Adrenal gland (tissue), 12 donors: ENCODE results near the gene HAX1. TPM values are rescaled to one million over a fixed set of nuclear protein-coding genes. Genes with fewer than 3 reads are reported as not detected.
"Not testable (repeated sequence)": the region's sequence is repeated elsewhere in the genome, so short reads cannot be mapped to it uniquely, and the experiment has no call there.

Experiments used
- DNase-seq, 7 donors: peaks; one replicate each; pipeline ENCODE4 v3.0.0-alpha.2; 2019 to 2020
- H3K27ac ChIP-seq, 5 donors: fragments of 200-600 bp; sonication (generic) in 4 of 5; 1 replicate in 3 of 5; 2 replicates in 2 of 5; pipeline versions ENCODE4 v1.5.1 to v1.8.0; 2016 to 2020; ENCODE audit warnings: mild to moderate bottlenecking in 1 of 5
- H3K27me3 ChIP-seq: fragments of 200-600 bp; 2 replicates; pipeline ENCODE4 v1.8.0; 2021
- H3K36me3 ChIP-seq, 2 donors: fragments of 200-600 bp; replicated peaks in 1 of 2; 1 replicate in 1 of 2; 2 replicates in 1 of 2; pipeline versions ENCODE4 v1.5.1 to v1.8.0; 2018 to 2022
- H3K4me1 ChIP-seq, 2 donors: fragments of 200-600 bp; replicated peaks in 1 of 2; 1 replicate in 1 of 2; 2 replicates in 1 of 2; pipeline versions ENCODE4 v1.5.1 to v1.8.0; 2018 to 2021
- H3K4me3 ChIP-seq, 4 donors: fragments of 200-600 bp; sonication (generic) in 3 of 4; one replicate each; pipeline ENCODE4 v1.5.1; 2016 to 2018
- H3K9me3 ChIP-seq, 3 donors: fragments of 200-600 bp; sonication (generic) in 1 of 3; replicated peaks in 1 of 3; 1 replicate in 2 of 3; 2 replicates in 1 of 3; pipeline versions ENCODE4 v1.5.1 to v1.8.0; 2016 to 2021
- POLR2A ChIP-seq, 2 donors: fragments of 450-650 bp; IDR thresholded peaks; one replicate each; pipeline ENCODE4 v1.6.1; 2017; ENCODE audit warnings: antibody characterized with exemption in 2 of 2, mild to moderate bottlenecking in 2 of 2, moderate library complexity in 1 of 2
- WGBS, 4 donors: extraction: QIAGEN DNeasy Blood & Tissue Kit in 2 of 4; methylation state at CpG; one replicate each; pipeline versions ENCODE4 v1.1.5 to v1.1.7; 2013 to 2017; 5-methylcytosine and 5-hydroxymethylcytosine counted together
- intact Hi-C, 2 donors: fragments of 100-400 bp; cut with DNase I; formaldehyde crosslinking; loops; one replicate each; pipeline versions ENCODE4 v1.14.1 to v1.15.0; 2022 to 2023
- polyA plus RNA-seq, 3 donors: library from polyadenylated mRNA; stranded (reverse); fragments of 200-250 nt in 2 of 3; fragments of 350-450 nt in 1 of 3; fragmentation: Illumina TruSeq in 1 of 3; extraction: RNeasy Lipid Tissue Mini Kit (QIAGEN cat#74804) in 1 of 3; gene quantifications; one replicate each; pipeline ENCODE4 v1.2.3, GENCODE V29; 2013 to 2014
- total RNA-seq, 9 donors: library from RNA; depleted of rRNA in 4 of 9; stranded (reverse); fragments of >200 nt in 4 of 9; fragments of 120-200 nt in 1 of 9; fragmentation: NEBNext Ultra II Directional in 1 of 9; extraction: Animal tissue kit (Norgen Biotek cat#: 25700) in 1 of 9; gene quantifications; one replicate each; pipeline versions ENCODE4 v1.1.0 to v1.2.4, GENCODE V29; 2013 to 2023
- TF ChIP-seq, protein P1 (sequence below), 6 experiments: fragments of 450-650 bp in 4 of 6; fragments of 200-600 bp in 2 of 6; sonication (generic) in 1 of 6; IDR thresholded peaks; 1 replicate in 5 of 6; 2 replicates in 1 of 6; pipeline versions ENCODE4 v1.5.1 to v1.8.0; 2016 to 2021; ENCODE audit warnings: antibody characterized with exemption in 6 of 6, mild to moderate bottlenecking in 2 of 6, moderate library complexity in 1 of 6
- donor health status: healthy with polysubstance abuse.
- donor health status: Bipolar disorder and iron deficiency.
- donor health status: DM: yes; HTN: yes; CAD: no.
- donor health status: DM: no; HTN: no; CAD: no.
- donor health status: DM: no; HTN: no; CAD: no.
- donor health status: DM: yes; HTN: yes; CAD: no.

The HAX1 gene
- total and polyA plus RNA-seq, 12 donors, result 80.7 to 243 (median 106) TPM

DNA sequence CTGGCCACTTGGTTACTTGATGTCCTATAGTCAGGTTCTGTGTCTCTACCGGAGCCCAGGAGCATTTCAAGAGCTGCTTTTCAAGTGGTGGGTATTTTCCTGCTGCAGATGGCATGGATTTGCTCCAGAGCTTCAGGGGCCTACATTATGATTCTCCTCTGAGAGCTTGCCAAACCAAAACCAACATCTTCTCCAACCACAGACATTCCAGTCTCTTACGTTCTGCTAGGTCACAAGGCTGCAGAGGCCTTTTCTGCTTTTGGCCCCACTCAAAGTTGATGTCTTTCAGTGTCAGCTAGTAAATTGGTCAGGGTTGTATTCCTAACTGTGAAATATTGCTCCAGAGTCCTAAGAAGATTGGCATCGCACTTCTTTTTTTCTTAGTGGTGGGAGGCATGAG is 33.7 kb downstream of the HAX1 start:
- intact Hi-C loops, result no loop called here
- 83 to 94% (median 92%) methylated on average over 3 of the region's 3 CpGs for WGBS, 4 donors
- TF ChIP-seq, protein P1, sequence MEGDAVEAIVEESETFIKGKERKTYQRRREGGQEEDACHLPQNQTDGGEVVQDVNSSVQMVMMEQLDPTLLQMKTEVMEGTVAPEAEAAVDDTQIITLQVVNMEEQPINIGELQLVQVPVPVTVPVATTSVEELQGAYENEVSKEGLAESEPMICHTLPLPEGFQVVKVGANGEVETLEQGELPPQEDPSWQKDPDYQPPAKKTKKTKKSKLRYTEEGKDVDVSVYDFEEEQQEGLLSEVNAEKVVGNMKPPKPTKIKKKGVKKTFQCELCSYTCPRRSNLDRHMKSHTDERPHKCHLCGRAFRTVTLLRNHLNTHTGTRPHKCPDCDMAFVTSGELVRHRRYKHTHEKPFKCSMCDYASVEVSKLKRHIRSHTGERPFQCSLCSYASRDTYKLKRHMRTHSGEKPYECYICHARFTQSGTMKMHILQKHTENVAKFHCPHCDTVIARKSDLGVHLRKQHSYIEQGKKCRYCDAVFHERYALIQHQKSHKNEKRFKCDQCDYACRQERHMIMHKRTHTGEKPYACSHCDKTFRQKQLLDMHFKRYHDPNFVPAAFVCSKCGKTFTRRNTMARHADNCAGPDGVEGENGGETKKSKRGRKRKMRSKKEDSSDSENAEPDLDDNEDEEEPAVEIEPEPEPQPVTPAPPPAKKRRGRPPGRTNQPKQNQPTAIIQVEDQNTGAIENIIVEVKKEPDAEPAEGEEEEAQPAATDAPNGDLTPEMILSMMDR (IDR thresholded peaks at IDR 0.05), result no peak
- TF ChIP-seq POLR2A (IDR thresholded peaks at IDR 0.05), result no peak

DNA sequence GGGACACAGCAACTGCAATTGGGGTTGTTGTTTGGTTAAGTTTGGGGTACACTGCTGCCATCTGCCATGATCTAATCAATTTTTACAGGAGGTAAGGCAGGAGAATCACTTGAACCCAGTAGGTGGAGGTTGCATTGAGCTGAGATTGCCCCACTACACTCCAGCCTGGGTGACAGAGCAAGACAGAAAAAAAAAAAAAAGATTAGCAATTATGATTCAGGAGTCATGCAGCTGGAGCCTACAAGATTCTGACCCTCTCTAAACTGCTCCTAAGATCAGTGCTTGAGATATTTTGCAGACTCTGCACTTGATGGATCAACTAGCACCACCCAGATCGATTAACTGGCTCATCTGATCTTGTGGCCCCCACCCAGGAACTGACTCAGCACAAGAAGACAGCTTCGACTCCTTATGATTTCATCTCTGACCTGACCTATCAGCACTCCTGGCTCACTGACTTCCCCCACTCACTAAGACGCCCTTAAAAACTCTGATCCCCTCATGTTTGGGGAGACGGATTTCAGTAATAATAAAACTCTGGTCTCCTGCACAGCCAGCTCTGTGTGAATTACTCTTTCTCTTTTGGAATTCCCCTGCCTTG is 35.3 kb downstream of the HAX1 start:
- H3K27me3 ChIP-seq, H3K4me3 ChIP-seq, H3K9me3 ChIP-seq, DNase-seq, H3K4me1 ChIP-seq, H3K36me3 ChIP-seq, intact Hi-C loops, H3K27ac ChIP-seq: not testable (repeated sequence)
- WGBS, 4 donors, result 46 to 64% (median 53%) methylated on average over 4 of the region's 4 CpGs

More for the DNA sequence above, 33.7 kb downstream of the HAX1 start:
- H3K36me3 ChIP-seq, result no peaks in the 10 kb centered on the region
- H3K9me3 ChIP-seq, result no peaks in the 10 kb centered on the region
- no peak overlapping the region for H3K27ac ChIP-seq
- no peak overlapping the region for H3K4me3 ChIP-seq
- DNase-seq, result no peak
- H3K4me1 ChIP-seq, result no peaks in the 10 kb centered on the region
- no peaks in the 10 kb centered on the region for H3K27me3 ChIP-seq

DNA sequence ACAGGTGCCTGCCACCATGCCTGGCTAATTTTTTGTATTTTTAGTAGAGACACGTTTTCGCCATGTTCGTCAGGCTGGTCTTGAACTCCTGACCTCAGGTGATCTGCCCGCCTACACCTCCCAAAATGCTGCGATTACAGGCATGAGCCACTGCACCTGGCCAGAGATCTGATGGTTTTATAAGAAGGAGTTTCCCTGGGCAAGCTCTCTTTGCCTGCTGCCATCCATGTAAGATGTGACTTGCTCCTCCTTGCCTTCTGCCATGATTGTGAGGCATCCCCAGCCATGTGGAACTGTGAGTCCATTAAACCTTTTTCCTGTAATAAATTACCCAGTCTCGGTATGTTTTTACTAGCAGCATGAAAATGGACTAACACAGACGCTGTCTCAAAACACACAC is 36.7 kb downstream of the HAX1 start:
- H3K27ac ChIP-seq, H3K4me3 ChIP-seq, H3K9me3 ChIP-seq, H3K27me3 ChIP-seq, H3K36me3 ChIP-seq, intact Hi-C loops, DNase-seq, H3K4me1 ChIP-seq: not testable (repeated sequence)
- WGBS, 4 donors, result 79 to 87% (median 84%) methylated on average over 7 of the region's 7 CpGs

DNA sequence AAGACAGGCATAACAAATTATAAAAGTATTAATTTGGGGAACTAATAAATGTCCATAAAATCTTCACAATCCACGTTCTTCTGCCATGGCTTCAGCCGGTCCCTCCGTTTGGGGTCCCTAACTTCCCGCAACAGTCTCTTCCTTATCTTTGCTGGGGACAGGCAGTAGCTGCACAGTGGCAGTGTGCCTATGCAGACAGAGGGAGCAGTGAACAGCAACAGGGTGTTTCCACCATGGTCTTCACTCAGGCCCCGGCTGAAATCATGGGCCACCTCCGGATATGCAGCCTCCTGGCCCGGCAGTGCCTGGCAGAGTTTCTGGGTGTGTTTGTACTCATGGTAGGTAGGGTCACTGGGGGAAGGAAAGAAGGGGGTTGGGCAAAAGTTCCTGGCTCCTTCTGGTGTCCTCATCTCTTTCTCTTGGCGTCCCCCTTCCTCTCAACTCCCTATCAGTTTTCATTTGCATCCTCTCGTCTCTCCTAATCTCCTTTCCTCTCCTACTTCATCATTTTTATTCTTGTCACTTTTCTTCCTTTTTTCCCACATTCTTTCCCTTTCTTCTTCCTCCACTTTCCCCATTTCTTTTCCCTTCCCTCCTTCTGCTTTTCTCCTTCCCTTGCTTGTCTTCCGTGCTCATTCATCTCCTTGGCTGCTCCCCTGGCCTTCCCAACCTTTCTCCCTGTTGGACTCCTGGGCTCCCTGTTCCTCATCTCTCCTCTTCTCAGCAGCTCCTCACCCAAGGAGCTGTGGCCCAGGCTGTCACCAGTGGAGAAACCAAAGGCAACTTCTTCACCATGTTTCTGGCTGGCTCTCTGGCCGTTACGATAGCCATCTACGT is 40.0 kb downstream of the HAX1 start:
- intact Hi-C loops, H3K27ac ChIP-seq, DNase-seq, H3K4me1 ChIP-seq, H3K9me3 ChIP-seq, H3K27me3 ChIP-seq, H3K36me3 ChIP-seq, H3K4me3 ChIP-seq: not testable (repeated sequence)
- WGBS, 4 donors, result 82 to 86% (median 84%) methylated on average over 10 to 13 of the region's 13 CpGs

DNA sequence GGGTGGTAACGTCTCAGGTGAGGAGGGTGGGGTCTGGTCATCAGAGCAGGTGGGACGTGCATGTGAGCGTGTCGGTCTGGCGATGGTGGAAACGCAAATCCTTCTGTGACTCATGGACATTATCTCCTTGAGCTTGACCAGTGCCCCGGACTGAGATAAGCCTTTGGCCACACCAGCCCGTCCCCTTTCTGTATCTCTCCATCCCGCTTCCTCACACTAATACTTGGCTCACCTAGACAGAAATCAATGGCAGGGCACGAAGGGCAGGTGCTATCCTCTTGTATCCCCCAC is 40.6 kb downstream of the HAX1 start:
- H3K36me3 ChIP-seq, result no peaks in the 10 kb centered on the region
- no peak for DNase-seq
- intact Hi-C loops, result no loop called here
- H3K4me3 ChIP-seq, result no peak overlapping the region
- no peaks in the 10 kb centered on the region for H3K27me3 ChIP-seq
- H3K27ac ChIP-seq, result no peak overlapping the region
- H3K4me1 ChIP-seq, result no peaks in the 10 kb centered on the region
- H3K9me3 ChIP-seq, result peaks cover 0 to 4% (median 0%) of the 10 kb centered on the region in 3 donors
- TF ChIP-seq, protein P1 (IDR thresholded peaks at IDR 0.05), result no peak
- WGBS, 4 donors, result 81 to 86% (median 84%) methylated on average over 9 to 10 of the region's 10 CpGs

DNA sequence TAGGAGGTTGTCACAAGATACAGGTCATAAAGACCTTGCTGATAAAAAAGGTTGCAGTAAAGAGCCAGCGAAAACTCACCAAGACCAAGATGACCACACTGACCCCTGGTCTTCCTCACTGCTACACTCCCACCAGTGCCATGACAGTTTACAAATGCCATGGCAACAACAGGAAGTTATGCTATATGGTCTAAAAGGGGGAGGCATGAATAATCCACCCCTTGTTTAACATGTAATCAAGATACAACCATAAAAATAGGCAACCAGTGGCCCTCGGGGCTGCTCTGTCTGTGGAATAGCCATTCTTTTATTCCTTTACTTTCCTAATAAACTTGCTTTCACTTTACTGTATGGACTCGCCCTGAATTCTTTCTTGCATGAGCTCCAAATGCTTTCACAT is 41.8 kb downstream of the HAX1 start:
- WGBS, 4 donors, result 71 to 82% (median 77%) methylated on average over 3 of the region's 3 CpGs
- H3K27me3 ChIP-seq, H3K36me3 ChIP-seq, H3K4me1 ChIP-seq, H3K4me3 ChIP-seq, H3K9me3 ChIP-seq, intact Hi-C loops, DNase-seq, H3K27ac ChIP-seq: not testable (repeated sequence)
